ENCODE measurements around the gene LRRC2.

GRCh38 chr3:46593979-46594378 is 27.9 kb upstream of the LRRC2 start:
- TF ChIP-seq CTCF (IDR thresholded peaks at IDR 0.05) (no peak), EZH2phosphoT487 (IDR thresholded peaks at IDR 0.05) (no peak)
